Left hindlimb (tissue), 1 donor: ENCODE measurements around the gene SGCA.

Experiments used
- DNase-seq: peaks from one replicate; pipeline ENCODE4 v3.0.0-alpha.2; 2018

Gene SGCA

GRCh38 chr17:50134206-50135110 lies 31.3 kb upstream of the SGCA start:
- DNase-seq, result no peak

DNA sequence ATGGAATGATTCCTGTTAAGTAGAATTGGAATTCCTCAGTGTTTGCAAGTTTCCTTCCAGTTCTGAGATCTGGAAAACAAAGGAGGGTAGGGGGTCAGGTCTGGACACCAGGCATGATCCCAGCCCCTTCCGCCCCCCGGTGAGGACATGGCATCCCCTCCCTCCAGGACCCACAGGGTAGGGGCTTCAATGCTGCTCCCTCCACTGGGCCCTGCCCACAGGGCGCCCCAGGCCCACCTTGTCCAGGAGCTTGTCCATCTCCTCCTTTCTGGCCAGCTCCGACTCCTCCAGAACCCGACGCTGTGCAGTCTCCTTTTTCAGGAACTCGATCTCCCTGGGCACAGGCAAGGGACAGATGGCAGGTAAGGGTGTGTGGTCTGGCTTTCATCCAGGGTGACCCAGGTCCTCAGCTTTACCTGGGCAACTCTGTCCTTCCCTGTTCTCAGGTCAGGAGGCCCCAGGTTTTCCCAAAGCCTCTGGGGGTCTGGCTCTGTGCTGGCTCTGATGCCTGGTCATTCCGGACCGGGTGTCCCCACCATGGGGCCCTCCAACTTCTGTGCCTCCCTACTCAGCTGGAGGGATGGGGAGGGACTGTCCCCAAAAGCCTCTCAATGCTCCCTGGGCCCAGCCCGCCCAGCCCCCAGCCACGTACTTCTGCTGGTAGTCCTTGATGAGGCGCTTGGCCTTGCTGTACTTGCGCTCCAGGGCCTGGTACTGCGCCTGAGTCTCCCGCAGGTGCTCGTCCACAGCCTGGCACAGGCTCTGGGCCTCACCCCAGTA lies 30.3 kb upstream of the SGCA start:
- no peak for DNase-seq

GRCh38 chr17:50136096-50136687 lies 29.6 kb upstream of the SGCA start:
- no peak for DNase-seq

DNA sequence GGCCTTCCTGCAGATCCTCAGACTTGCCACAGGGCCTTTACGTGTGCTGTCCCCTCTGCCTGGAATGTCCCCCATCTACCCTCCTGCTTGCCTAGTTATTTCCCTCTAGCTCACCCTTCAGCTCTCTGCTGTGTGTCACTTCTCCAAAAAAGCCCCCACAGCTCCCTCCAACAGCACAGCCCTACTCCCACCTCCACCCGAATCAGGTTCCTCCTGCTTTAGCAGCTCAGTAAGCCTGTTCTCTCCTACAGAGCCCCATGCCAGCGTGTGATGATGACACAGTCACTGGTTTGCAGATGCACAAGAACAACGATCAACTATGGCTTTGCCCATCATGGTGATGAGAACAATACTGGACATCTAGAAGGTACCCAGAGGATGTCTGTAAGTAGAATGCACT lies 28.8 kb upstream of the SGCA start:
- DNase-seq, result no peak

GRCh38 chr17:50139185-50139783 lies 26.5 kb upstream of the SGCA start:
- DNase-seq, result no peak

DNA sequence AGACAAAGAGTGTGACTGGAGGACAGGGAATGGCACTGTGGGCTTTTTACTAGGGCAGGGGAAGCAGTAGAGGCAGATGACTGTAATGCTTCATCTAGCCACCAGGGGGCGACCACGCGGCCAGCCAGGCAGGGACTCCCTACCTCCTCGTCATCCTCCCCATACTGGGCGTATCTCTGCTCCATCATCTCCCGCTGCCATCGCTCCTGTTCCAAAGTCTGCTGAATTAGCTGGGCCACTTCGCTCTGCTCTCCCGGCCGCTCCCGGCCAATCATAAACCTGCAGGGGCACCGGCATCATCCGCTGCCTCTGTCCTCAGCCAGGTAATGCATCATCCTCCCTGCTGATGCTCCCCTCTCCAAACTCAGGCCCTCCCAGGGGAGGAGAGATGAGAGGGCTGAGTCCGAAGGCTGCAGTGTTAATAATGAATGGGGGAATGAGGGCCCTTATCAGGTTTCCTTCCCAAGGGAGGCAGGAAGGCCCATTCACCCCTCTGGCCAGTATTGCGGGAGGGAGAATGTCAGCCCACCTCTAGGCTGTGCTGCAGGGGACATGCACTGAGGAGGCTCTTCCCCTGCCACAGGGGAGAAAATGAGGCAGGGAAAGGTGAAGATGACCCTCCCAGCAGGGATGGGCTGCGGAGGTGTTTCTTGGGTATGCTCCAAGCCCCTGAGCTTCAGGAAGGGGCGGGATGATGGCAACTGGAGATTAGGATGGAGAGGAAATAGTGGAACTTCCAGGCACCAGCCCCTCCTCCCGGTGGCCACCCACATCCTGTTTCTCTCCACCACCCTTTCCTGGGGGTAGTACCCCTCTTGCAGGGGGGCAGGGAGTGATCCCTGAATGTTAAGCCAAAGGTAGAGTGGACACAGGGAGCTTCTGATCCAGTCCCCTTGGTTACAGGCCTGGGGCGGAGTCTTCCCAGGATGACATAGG lies 25.6 kb upstream of the SGCA start:
- DNase-seq, result peak; percentile 82

DNA sequence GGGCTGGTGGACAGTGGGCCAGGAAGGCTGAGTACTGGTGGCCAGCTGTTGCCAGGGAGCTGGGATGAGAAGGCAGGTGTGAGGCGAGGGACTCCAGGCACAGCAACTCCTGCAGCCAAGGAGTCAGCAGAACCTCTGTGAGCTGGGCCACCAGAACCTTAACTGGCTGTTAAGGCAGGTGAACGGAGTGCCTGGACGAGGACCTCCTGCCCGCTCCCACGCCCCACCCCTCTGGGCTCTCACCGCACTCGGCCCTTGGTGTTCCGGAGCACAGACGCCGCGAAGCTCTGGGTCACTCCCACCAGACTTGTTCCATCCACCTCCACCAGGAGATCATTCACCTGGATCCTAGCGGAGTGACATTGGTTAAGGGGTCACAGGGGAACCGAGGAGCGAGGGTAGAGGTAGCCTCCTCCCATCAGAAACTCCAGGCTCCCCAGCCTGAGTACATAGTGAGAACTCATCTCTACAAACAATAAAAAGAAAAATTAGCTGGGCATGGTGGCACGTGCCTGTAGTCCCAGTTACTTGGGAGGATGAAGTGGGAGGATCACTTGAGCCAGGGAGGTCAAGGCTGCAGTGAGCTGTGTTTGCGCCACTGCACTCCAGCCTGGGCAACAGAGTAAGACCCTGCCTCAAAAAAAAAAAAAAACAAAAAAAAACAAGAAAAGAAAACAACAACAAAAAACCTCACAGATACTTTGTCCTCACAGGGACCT lies 24.6 kb upstream of the SGCA start:
- DNase-seq, result no peak

GRCh38 chr17:50141745-50142110 lies 24.1 kb upstream of the SGCA start:
- no peak for DNase-seq

DNA sequence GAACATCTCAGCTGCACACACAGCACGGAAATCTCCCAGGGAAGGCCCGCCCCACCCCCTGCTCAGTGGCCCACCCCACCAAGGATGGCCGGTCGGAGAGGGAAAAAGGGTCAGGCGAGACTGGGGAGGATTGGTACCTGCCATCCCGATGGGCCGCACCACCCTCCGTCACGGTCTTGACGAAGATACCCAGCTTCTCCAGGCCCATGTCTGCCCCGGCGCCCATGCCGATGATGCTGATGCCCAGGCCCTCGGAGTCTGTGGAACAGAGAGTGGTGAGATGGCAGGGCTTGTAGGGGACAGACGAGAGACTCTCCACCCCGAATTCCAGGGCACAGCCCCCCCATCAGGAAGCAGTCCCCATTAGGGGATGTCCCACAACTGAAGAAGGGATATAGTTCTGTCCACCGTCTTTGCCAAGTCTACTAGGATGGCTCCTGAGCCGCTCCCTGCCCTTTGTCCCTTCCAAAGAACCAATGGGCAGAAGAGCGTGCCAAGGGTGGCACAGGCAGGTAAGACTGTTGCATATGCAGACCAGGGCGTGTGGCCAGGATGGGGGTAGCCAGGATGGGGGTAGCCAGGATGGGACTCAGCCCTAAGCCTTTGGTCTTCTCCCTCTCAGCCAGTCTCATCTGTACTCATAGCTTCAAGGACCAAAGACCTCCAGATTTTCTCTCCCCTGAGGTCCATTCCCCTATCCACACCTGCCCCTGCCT lies 22.2 kb upstream of the SGCA start:
- DNase-seq, result peak; percentile 19

- DNase-seq, result no peak
These were observed 21.4 kb upstream of the SGCA start for GRCh38 chr17:50144355-50144754.

DNA sequence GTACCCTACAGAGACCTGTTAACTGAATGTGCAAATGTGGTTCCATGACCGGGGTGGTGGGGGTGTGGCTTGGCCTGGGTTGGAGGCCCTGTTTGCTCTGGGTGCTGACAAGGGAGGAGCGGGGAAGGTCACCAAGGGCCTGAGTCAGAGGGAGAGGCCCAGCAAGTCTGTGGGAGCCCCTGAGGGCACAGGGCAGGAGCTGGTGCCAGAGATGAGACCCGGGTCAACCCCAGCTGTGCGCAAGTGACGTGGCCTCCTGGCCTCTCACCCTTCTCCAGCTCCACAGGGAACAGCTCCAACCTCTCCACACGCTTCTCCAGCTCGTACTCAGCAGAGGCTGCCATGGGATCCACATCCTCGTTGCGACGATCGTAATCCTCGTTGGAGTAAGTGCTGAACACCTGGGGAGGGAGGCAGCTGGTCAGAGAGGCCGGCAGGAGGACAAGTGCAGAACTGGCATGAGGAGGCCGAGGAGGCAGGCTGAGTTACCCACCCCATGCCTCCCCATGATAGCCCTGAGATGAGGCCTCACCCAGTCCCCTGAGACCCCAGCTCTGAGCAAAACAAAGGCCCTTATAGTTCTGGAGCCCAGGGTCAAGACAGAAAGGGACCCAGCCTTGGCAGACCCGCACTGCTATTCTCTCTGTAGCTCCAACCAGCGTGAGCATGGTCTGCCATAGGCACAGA lies 20.8 kb upstream of the SGCA start:
- DNase-seq, result peak; percentile 27

DNA sequence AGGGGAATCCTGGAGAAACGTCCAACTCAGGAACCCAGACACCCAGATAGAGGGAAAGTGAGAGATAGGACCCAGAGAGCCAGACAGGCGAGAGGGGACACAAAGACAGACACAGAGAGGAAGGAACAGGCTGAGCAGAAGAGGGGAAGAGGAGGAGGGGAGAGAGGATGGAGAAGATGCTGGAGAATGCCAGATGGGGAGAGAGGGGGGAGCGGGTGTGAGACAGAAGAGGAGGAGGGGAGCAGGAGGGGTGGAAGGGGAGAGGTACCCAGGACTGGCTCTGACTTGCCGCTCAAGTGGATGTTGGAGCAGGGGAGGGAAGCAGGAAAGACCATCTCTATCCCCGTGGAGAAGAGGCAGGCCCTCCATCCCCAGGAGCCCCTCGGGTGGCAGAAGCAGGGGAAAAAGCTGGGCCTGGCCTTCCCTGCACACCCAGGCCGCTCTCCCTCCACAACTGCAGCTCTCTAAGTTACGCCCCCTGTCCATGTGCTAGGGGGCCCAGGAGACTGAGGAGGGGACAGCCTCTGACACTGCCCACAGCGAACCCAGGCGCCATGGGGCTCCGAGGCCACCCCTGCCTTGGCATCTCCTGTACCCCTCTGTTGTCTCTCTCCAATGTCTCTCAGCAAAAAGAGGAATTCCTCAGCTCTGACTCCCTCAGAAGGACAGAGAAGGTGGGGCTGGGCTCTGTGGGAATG lies 20.1 kb upstream of the SGCA start:
- peak; percentile 26 for DNase-seq

DNA sequence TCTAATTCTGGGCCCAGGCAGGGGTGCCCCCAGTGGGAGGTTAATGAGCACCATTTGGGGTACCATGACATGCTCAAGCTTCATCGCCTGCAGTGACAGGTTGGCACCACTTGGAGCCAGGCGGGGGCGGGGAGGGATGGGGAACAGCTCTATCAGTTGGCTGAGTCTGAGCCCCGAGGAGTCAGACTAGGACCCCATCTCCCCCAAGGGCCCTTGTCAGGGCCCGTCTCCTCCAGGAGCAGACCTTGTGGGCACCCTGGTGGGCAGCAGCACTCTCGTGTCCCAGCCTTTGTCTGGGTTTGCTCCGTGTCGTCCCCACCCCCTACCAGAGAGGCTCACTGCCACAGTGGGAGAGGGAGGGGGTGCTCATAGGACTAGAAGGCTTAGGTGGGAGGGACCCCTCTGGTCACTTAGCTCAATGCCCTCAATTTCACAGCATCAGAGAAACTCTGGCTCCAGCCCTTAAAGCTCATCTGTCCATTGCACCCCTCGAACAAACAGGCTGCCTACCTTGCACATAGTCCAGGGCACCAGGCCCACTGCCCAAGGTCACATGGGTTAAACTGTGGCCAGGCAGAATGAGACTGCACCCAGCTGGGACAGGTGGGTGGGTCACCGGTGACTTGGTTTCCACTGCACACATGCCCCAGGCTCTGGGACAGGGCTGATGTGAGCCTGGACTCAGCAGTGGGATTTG lies 19.4 kb upstream of the SGCA start:
- DNase-seq, result peak; percentile 28

DNA sequence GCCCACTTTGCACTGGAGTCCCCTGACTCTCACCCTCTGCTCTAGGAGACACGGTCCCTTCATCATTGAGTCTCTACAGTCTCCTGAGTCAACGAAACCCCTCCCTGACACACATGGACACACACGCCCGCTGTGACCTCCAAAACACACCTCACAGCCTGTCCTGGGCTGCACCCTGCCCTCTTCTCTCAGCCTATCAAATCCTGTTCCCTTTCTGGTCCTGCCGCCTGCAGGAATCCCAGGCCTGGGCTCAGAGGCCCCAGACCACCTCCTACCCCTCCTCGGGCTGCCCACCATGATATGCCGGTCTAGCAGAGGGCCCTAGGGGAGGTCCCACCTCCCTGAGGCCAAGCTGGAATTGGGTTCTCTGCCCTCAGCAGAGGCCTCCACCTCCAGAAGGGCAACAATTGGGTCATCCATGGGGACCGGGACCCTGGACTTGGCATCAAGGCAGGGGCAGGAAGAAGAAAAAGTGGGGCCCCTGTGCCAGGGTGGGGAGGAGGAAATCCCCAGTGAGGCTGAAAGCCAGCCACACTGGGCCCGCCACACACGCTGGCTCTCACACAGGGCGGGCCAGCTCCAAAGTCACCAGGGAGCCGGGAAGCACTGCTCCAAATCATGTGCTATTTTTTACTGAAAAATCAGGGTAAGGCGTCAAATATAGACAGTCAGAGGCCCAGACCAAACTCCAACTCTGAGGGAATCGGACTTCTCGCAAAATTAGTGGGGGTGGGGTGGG lies 18.7 kb upstream of the SGCA start:
- DNase-seq, result peak; percentile 30

DNA sequence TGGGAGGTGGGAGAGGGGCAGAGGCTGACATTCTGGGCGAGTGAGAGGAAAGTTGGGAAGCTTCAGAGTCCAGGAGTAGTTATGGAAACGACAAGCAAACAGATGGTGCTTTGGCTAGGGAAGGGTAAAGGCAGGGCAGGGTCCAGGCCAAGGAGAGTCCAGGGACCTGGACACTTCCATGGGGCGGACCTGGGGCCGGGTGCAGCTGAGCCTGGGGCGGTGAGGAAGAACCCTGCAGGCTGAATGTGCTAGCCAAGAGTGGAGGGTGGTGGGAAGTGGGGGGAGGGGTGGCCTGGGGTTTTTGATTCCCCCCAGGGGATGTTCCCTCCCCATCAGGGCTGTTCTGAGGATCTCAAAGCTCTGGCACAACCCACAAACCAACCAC lies 18.0 kb upstream of the SGCA start:
- DNase-seq, result peak; percentile 60

- DNase-seq, result peak; percentile 85
These were observed 17.3 kb upstream of the SGCA start for GRCh38 chr17:50148226-50149090.

DNA sequence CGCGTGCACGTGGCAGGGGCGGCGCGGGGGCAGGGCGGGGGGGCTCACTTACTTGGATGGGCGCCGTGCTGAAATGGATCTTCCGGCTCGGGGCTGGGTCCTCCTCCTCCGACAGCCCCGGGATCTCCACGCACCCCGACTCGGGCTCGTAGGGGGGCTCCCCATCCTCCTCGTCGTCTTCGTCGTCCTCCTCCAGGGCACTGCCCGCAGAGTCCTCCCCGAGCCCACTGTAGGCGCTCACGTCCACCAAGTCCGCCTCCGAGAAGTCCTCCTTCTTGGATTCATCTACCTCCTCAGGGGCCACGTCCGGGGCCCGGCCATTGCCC lies 16.8 kb upstream of the SGCA start:
- no peak for DNase-seq
